IPS-NIHi11 (cell line): ENCODE data around the gene CARS1.
"Not testable (repeated sequence)": the region's sequence is repeated elsewhere in the genome, so short reads cannot be mapped to it uniquely, and the experiment has no call there.

ENCODE experiments used
- DNase-seq: peaks from one replicate; pipeline ENCODE4 v3.0.0; 2012; ENCODE audit warnings: mixed read lengths, low spot score

CARS1 gene

DNA sequence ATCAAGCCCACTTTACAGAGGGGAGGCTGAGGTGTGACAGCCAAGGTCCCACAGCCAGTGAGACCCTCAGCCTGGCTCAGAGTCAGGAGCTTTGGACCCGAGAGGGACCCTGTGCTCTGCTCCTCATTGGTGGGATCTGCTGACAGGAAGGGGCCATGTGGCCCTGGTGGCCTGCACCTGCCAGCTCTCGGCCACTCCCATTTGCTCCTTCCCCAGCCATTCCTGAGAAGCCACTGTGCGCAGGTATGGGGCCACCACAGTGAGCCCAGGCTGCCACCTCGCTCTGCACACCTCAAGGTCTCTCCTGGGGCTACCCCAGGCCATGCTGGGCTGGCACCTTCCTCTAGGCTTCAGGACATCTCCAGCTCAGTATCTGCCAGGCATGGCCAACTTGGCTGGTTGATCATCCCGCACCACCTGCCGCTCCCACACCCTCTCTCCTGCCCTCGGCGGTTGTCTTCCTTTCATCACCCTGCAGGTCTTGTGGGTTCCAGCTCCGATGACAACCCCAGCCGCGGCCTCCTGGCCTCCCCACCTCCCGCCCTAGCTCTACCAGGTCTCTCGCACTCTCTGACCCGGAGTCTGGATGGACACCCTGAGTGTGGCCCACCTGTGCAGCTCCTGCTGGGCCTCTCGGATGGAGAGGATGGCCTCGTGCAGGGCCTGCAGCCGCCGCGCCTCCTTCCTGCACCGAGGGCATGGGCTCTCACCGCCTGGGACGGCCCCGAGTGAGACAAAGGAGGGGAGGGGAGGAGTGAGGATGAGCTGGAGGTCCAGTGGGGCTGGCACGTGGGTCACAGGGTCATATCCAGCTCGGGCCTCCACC lies 32.2 kb upstream of the CARS1 start:
- no peak for DNase-seq

DNA sequence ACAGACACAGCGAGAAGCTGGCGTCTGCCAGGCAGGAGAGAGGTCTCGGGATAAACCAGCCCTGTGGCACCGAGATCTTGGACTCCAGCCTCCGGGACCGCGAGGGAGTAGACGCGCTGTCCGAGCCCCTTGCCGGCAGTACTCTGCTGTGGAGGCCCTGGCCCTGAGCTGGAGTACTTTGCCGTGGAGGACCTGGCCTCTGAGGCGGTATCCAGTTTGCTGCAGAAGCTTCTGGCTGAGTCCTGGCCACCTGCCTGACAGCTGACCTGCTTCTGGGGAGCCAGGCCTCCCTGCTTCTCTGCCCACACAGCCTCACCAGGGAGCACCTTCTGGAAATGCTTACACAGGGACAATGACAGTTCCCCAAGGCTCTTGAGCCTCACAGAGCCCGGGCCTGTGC lies 31.6 kb upstream of the CARS1 start:
- no peak for DNase-seq

DNA sequence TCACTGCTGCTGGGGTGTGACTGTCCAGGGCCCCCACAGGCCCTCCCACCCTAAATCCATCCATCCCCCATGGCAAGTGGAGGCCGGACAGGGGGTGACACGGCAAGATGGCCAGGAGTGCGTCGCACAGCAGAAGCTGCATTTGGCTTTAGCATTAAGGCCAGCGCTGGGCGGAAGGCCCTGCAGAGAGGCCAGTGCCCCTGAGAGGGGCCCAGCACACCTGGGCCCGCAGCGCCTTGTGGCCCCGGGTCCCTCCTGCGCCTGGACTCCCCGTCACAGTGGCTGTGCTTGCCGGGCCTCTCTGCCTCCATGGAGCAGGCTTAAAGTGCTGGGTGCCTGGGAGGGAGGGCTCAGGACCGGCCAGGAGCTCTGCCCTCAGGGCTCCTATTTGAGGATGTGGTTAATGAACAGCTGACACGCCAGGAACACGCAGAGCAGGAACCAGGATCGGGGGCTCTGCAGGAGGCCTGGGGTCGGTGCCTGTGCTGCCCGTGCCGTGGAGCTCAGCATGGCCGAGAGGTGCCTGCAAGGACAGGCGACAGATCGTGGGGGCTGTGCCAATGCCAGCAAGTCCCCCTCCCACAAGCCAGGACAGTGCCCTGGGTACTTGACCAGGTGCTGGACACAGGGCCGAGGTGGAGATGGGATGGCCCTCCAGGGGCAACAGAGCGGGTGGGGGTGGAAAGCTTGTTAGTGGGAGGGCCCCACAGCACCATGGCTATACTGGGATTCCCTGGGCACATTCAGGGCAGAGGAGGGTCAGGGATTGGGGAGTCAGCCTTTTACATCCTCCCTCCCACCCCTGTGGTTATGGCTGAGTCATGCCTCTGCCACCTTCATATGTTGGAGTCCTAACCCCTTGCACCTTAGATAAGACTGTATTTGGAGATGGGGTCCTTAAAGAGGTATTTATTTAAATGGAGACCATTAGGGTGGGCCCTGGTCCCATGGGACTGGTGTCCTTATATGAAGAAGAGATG lies 30.9 kb upstream of the CARS1 start:
- no peak for DNase-seq

DNA sequence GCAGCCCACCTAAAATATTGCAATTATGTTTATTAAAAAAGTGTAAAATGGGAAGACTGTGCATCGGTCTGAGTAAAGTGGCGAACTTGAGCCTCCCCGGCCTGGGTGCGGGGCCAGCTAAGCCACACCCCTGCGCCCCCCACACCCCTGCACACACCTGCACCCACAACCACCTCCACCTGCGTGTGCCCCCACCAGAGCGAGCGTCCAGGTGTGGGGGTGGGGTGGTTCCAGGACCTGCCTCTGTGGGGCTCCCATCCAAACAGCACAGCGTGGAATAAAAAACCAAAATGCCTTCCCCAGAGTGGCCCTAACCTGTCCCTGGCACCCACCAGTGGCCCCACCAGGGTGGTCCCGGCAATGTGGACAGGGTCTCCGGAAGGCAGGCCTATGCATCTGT lies 30.1 kb upstream of the CARS1 start:
- DNase-seq = no peak

DNA sequence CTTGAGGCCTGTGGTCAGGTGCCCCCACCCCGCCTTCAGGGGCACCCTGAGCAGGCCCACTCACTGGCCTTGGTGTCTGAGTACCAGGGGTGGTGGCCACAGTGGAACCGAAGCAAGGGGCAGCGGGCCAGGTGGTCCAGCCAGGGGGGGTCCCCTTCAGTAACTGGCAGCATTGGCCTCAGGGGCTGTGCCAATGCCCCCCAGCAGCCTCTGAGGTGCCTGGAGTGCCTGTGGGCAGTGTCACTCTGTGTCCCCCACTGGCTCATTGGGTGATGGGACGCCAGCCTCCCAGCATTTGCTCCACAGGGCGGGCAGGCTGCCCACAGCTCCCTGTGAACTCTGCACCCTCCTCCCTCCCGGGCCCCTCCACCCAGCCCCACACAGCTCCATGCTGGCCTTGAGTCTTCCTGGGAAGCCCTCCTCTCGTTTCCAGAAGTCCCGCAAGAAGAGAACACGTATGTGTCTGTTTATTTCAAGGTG lies 29.5 kb upstream of the CARS1 start:
- no peak for DNase-seq

DNA sequence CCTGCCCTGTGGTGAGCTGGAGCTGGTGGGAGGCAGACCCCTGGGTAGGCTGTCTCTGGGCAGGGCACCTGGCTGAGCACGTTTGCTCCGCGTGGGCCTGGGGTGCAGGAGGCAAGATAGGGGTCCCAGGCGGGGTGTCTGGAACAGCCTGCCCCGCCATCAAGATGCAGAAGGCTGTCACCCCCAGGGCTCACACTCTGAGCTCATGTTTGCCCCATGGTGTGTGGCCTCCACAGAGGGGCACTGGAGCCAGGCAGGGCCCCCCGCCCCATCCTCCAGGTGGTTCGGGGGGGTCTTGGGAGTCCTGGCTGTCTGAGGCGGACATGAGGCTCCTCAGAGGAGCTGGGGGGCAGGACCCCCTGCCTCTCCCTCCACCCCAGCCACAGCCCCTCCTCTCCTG lies 28.9 kb upstream of the CARS1 start:
- no peak for DNase-seq

DNA sequence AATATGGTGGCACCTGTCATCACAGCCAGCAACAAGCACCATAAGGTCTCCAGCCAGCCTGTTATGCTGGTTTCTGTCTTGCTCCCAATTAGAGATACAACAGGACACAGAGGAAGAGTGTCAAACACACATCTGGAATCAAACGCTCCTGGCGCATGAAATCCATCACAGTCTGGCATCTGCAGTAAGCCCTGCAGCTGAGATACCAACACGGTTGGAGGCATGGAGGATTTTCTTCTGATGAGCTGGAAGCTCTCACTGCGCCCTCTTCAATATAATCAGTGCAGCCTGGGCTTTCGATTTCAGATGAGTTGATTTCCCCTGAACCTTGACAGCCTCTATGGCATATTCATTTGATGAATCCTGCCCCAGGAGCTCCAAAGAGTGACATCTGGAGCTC lies 27.8 kb upstream of the CARS1 start:
- DNase-seq = no peak

DNA sequence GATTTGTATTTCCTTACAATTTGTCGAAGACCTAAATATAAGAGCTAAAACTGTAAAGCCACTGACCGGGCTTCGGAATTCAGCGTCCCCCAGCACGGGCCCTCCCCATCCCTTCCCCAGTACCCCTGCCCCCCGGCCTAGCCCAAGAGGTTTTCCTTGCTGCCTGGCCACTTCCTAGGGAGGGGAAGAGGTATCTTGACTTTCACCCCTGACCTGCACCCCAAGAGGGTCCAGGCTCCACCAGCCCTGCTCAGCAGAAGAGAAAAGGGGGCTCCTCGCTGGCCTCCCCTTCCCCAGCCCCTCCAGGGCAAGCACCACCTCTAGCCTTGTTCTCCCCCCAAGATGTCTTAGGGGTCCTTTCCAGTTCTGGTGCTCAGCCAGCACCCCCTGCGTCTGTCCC lies 26.1 kb upstream of the CARS1 start:
- no peak for DNase-seq

DNA sequence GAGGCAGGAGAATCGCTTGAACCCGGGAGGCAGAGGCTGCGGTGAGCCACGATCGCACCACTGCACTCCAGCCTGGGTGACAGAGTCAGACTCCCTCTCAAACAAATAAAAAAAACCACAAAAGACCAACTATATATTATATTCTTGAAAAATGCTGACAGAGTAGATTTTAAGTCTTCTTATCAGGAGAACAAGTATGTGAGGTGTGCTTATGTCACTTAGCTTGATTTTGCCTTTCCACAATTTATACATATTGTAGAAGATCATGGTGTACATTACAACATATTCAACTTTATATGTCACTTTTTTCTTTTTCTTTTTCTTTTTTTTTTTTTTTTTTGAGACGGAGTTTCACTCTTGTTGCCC lies 24.1 kb upstream of the CARS1 start:
- DNase-seq = no peak

DNA sequence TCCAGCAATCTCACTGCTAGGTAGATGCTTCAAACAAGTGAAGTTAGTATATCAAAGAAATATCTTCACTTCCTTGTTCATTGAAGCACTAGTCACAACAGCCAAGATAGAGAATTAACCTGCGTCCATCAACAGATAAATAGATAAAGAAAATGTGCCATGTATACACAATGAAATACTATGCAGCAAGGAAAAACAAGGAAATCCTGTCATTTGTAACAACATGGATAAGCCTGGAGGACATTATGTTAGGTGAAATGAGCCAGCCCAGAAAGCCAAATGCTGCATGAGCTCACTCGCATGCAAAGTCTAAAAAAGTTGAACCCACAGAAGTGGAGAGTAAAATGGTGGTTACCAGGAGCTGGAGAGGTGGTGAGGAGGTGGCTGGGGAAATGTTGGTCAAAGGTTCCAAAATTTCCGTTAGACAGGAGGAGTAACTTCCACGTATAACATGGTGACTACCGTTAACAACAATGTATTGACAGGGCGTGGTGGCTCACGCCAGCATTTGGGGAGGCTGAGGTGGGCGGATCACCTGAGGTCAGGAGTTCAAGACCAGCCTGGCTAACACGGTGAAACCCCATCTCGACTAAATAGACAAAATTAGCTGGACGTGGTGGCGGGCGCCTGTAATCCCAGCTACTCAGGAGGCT lies 23.6 kb upstream of the CARS1 start:
- no peak for DNase-seq

DNA sequence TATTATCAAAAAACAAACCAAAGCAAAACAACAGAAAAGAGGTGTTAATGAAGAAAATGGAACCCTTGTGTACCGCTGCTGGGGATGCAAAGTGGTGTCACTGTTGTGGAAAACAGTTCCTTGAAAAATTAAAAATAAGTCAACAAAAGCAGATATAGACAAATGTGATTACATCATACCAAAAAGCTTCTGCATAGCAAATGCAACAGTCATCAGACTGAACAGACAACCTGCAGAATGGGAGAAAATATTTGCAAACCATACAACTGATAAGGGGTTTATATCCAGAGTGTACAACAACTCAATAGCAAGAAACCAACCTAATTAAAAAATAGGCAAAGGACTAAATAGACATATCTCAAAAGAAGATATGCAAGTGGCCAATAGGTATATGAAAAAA lies 22.9 kb upstream of the CARS1 start:
- no peak for DNase-seq

DNA sequence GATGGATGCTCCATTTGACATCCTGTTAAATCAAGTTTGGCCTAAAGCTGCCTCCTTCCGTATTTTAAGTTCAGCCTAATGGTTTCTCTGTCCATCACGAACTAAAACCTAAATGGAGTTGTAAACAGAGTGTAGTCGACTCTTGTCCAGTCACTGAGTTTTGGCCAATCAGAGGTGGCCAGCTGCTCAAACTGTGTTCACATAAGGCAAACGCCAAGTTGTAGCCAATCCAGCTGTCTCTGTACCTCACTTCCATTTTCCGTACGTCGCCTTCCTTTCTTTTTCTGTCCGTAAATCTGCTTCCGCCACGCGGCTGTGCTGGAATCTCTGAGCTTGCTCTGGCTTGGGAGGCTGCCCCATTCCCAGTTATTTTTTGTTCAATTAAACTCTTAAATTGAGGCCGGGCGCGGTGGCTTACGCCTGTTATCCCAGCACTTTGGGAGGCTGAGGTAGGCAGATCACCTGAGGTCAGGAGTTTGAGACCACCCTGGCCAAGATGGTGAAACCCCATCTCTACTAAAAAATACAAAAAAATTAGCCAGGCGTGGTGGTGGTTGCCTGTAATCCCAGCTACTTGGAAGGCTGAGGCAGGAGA lies 20.7 kb upstream of the CARS1 start:
- no peak for DNase-seq

DNA sequence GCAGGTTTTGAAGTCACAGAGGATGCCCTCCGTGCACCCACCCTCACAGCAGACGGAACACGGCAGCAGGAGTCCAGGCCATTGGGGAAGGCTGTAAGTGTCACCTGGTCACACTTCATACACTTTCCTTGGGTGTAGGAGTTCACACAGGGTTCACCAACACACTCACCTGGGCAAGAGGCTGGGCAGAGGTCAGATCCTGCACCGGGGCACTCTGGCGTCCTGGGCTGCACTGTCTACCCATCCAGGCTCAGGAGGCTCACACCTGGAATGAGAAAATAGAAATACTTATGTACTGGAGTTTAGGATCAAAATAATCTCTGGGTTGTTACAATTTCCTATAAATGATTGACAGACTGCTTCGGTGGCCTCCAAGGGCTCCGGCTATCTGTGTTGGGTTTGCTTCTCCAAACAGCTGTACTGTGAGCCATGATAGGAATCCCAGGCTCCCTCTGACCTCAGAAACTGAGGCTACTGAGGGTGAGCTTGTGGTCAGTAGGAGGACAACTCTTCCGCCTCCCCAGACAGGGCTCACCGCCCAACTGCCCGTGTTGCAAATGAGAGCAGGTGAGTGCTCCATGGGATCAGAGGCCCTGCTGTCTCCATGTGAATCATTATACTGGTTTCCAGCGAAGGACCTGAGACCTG lies 20.1 kb upstream of the CARS1 start:
- no peak for DNase-seq

DNA sequence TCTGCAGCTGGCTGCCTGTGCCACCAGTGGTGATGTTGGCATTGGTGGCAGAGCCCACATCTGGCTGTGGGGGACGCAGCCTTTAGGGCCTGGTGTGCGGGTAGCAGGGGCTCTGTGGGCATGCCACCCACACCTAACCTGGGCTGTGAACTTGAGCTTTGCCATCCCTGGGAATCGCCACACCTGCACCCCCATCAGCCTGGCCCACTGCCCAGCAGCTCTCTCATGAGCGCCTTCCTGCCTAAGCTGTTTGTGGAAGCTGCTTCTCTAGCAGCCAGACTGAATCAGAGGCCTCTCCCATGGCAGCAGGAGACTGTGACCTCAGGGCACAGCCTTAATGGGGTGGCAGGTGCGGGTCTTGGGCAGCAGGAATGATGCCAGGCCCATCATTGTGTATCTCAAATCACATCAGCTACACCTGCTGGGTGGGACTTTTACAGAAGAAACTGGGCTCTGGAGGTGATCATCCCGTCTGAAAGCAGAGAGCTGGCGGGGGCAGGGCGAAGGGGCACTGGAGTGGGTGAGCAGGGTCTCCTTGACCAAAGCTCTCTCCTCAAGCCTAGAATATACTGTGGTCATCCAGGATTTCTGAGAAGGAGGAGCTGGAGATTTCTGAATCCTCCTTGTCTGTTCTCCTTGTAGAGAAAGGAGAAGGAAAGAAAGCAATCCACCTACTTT lies 17.8 kb upstream of the CARS1 start:
- DNase-seq = no peak

DNA sequence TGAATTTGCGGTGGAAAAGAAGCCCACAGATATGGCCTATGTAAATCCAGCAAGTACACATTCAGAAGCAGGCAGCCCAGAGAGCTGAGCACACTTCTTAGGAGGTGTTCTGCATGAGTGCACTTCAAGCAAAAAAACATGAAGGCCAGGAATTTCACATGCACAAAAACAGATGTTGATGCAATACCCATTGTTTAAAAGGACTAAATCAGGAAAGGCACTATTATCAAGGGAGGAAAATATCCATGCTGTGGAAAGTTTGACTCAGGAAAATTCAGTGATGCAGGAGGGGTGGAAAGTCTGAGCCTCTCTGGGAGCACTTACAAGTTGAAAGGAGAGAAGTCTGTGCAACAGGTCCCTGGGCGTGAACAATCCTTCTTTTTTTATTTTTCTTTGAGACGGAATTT lies 15.8 kb upstream of the CARS1 start:
- DNase-seq = no peak

DNA sequence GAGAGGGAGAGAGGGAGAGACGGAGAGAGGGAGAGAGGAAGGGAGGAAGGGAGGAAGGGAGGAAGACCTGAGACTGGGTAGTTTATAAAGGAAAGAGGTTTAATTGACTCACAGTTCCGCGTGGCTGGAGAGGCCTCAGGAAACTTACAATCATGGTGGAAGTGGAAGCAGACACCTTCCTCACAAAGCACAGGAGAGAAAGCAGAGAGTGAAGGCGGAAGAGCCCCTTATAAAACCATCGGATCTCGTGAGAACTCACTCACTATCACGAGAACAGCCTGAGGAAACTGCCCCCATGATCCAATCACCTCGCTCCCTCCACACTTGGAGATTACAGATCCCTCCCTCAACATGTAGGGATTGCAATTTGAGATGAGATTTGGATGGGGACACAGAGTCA lies 12.2 kb upstream of the CARS1 start:
- DNase-seq = no peak

DNA sequence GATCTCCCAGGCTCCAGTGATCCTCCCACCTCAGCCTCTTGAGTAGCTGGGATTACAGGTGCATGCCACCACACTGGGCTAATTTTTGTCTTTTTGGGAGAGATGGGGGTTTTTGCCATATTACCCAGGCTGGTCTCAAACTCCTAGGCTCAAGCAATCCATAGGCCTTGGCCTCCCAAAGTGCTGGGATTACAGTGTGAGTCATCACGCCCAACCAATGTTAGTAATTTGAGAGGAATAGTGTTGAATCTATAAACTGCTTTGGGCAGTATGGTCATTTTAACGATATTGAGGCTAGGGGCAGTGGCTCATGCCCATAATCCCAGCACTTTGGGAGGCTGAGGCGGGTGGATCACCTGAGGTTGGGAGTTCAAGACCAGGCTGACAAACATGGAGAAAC lies 9.1 kb upstream of the CARS1 start:
- not testable (repeated sequence) for DNase-seq

DNA sequence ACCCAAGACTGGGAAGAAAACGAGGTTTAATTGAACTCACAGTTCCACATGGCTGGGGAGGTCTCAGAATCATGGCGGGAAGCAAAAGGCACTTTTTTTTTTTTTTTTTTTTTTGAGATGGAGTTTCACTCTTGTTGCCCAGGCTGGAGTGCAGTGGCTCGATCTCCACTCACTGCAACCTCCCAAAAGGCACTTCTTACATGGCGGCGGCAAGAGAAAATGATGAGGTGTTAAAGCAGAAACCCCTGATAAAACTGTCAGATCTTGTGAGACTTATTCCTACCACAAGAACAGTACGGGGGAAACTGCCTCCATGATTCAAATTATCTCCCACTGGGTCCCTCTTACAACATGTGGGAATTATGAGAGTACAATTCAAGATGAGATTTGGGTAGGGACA lies 7.5 kb upstream of the CARS1 start:
- DNase-seq = not testable (repeated sequence)

DNA sequence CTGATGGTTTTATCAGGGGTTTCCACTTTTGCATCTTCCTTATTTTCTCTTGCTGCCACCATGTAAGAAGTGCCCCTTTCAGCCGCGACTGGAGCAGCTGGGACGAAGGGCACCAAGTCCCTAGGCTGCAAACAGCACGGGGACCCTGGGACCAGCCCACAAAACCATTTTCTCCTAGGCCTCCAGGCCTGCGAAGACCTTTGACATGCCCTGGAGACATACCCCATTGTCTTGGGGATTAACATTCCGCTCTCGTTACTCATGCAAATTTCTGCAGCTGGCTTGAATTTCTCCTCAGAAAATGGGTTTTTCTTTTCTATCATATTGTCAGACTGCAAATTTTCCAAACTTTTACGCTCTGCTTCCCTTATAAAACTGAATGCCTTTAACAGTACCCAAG lies 6.7 kb upstream of the CARS1 start:
- DNase-seq = not testable (repeated sequence)

DNA sequence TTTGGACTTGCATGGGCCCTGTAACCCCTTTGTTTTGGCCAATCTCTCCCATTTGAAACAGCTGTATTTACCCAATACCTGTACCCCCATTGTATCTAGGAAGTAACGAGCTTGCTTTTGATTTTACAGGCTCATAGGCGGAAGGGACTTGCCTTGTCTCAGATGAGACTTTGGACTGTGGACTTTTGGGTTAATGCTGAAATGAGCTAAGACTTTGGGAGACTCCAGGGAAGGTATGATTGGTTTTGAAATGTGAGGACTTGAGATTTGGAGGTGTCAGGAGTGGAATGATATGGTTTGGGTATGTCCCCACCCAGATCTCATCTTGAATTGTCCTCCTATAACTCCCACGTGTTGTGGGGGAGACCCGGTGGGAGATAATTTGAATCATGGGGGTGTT lies 6.2 kb upstream of the CARS1 start:
- DNase-seq = not testable (repeated sequence)

DNA sequence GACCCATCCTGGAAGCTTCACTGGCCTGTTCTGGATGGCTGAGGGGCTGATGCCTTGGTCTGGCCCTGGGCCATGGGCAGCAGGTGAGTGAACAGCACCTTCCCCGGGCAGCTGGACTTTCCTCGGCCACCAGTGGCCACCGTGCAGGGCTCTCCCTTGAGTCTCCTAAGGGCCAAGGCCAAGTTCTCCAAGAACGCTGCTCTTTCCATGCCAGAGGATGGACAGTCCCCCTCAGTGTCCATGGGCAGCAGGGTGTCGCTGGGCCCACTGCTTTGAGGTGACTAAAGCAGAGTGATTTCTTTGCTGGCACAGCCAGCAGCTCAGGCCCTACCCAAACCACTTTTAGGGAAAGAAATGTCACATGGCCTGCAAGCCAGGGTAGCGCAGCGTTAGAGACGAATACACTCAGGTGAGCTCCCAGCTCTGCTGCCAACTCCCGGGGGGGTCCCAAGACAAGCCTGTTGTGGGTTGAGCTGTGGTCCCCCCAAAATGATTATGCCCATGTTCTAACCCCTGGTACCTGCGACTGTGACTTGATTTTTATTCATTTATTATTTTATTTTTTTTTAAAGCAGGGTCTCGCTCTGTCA lies 3.3 kb upstream of the CARS1 start:
- no peak for DNase-seq
